HCT116 (cell line): ENCODE measurements around the gene TSC22D1. TPM values are rescaled to one million over a fixed set of nuclear protein-coding genes. Genes with fewer than 3 reads are reported as not detected.

Experiments
- ATAC-seq: fragments of 200-7000 bp; cut with Tn5 transposase; 2 replicates; pipeline ENCODE4 v1.9.1; 2020; ENCODE audit warnings: mild to moderate bottlenecking, moderate library complexity
- BruUV-seq: library from RNA; stranded (reverse); fragments of 400-500 nt; replicated peaks from 2 replicates; lab custom pipeline; 2021; lab: Mats Ljungman, UMichigan
- CTCF ChIA-PET: fragments of 300-600 bp; sonication (Branson Sonifier 250); formaldehyde crosslinking; loops from one replicate; lab custom pipeline; 2021; ENCODE audit warnings: antibody characterized with exemption; lab: Charles Lee
- POLR2A ChIA-PET: fragments of 300-600, 350-600 bp; sonication (Branson Sonifier 250); formaldehyde crosslinking; loops from one replicate; lab custom pipeline; 2021; ENCODE audit warnings: antibody characterized with exemption; lab: Charles Lee
- RAD21 ChIA-PET, 2 experiments: fragments of 300-600 bp; sonication (Branson Sonifier 250); formaldehyde crosslinking; loops; one replicate each; lab custom pipeline; 2023; ENCODE audit warnings: low total read pairs in 2 of 2; ENCODE audit not compliant: uncharacterized antibody in 2 of 2, unreplicated experiment in 2 of 2, low non-redundant PET in 1 of 2; lab: Charles Lee
- DNase-seq: peaks from one replicate; pipeline ENCODE4 v3.0.0-alpha.2; 2010; ENCODE audit warnings: low read depth, low spot score
- H2AFZ ChIP-seq: fragments of 200-600 bp; shearing (Covaris generic), sonication (generic); 2 replicates; pipeline ENCODE4 v1.6.1; 2017; ENCODE audit warnings: low read depth, mixed run types, mixed read lengths, antibody characterized with exemption, low read length; ENCODE audit not compliant: poor library complexity, severe bottlenecking
- H3K27ac ChIP-seq: 2 replicates; pipeline ENCODE4 v1.5.1; 2012; ENCODE audit warnings: low read depth, low read length
- H3K27me3 ChIP-seq: fragments of 200-600 bp; sonication (generic); 2 replicates; pipeline ENCODE4 v1.6.1; 2016; ENCODE audit warnings: mixed run types, low read length, mixed read lengths; ENCODE audit not compliant: insufficient read depth
- H3K36me3 ChIP-seq, 2 experiments: fragments of 200-500 bp in 1 of 2; fragments of 200-600 bp in 1 of 2; sonication (Bioruptor generic) in 1 of 2; sonication (generic) in 1 of 2; 2 replicates each; pipeline versions ENCODE4 v1.5.1 to v1.6.1; 2014 to 2016; ENCODE audit warnings: low read length in 2 of 2, inconsistent platforms in 1 of 2, mixed read lengths in 1 of 2, mixed run types in 1 of 2; ENCODE audit not compliant: insufficient read depth in 2 of 2, control insufficient read depth in 1 of 2
- H3K4me1 ChIP-seq, 2 experiments: fragments of 200-600 bp in 1 of 2; sonication (generic) in 1 of 2; 2 replicates each; pipeline versions ENCODE4 v1.5.1 to v1.6.1; 2012 to 2017; ENCODE audit warnings: low read length in 2 of 2, inconsistent platforms in 1 of 2, mild to moderate bottlenecking in 1 of 2, mixed read lengths in 1 of 2, mixed run types in 1 of 2, moderate library complexity in 1 of 2; ENCODE audit not compliant: insufficient read depth in 2 of 2, control insufficient read depth in 1 of 2
- H3K4me2 ChIP-seq: fragments of 200-600 bp; sonication (generic); 2 replicates; pipeline ENCODE4 v1.6.1; 2017; ENCODE audit warnings: mixed run types, low read length, mixed read lengths
- H3K4me3 ChIP-seq, 2 experiments: fragments of 200-600 bp in 1 of 2; sonication (generic) in 1 of 2; replicated peaks in 1 of 2; 2 replicates each; pipeline ENCODE4 v1.5.1; 2011 to 2016; ENCODE audit warnings: low read length in 2 of 2, control low read depth in 1 of 2, low read depth in 1 of 2, mild to moderate bottlenecking in 1 of 2, mixed read lengths in 1 of 2, mixed run types in 1 of 2
- H3K79me2 ChIP-seq: fragments of 200-600 bp; sonication (generic); 2 replicates; pipeline ENCODE4 v1.6.1; 2017; ENCODE audit warnings: mild to moderate bottlenecking, mixed run types, low read length, moderate library complexity, mixed read lengths; ENCODE audit not compliant: insufficient read depth
- H3K9ac ChIP-seq: fragments of 200-600 bp; sonication (generic); 2 replicates; pipeline ENCODE4 v1.6.1; 2016; ENCODE audit warnings: low read length, mixed read lengths
- H3K9me2 ChIP-seq: fragments of 200-600 bp; sonication (generic), shearing (Covaris generic); 2 replicates; pipeline ENCODE4 v1.6.1; 2017; ENCODE audit warnings: mixed run types, mild to moderate bottlenecking, moderate library complexity; ENCODE audit not compliant: insufficient read depth
- H3K9me3 ChIP-seq, 2 experiments: fragments of 200-500 bp in 1 of 2; fragments of 200-600 bp in 1 of 2; sonication (Bioruptor generic) in 1 of 2; sonication (generic) in 1 of 2; 2 replicates each; pipeline ENCODE4 v1.6.1; 2014 to 2017; ENCODE audit warnings: low read length in 2 of 2, mixed read lengths in 2 of 2, inconsistent platforms in 1 of 2, low read depth in 1 of 2, mild to moderate bottlenecking in 1 of 2, mixed run types in 1 of 2, moderate library complexity in 1 of 2; ENCODE audit not compliant: control insufficient read depth in 1 of 2, insufficient read depth in 1 of 2
- H4K20me1 ChIP-seq: fragments of 200-600 bp; sonication (generic), shearing (Covaris generic); 2 replicates; pipeline ENCODE4 v1.6.1; 2017; ENCODE audit warnings: mixed run types, mild to moderate bottlenecking, moderate library complexity; ENCODE audit not compliant: insufficient read depth
- CEBPB ChIP-seq: IDR thresholded peaks from 2 replicates; pipeline ENCODE4 v1.6.1; 2012; ENCODE audit warnings: low read depth
- EGR1 ChIP-seq: IDR thresholded peaks from 2 replicates; pipeline ENCODE4 v1.6.1; 2012; ENCODE audit warnings: low read depth
- POLR2AphosphoS5 ChIP-seq: IDR thresholded peaks from 2 replicates; pipeline ENCODE4 v1.6.1; 2011; ENCODE audit warnings: mild to moderate bottlenecking, low read depth, low read length, moderate library complexity
- RAD21 ChIP-seq: IDR thresholded peaks from 2 replicates; pipeline ENCODE4 v1.6.1; 2012; ENCODE audit warnings: low read depth, mild to moderate bottlenecking
- REST ChIP-seq: IDR thresholded peaks from 2 replicates; pipeline ENCODE4 v1.6.1; 2012; ENCODE audit warnings: low read depth
- SRF ChIP-seq: IDR thresholded peaks from 2 replicates; pipeline ENCODE4 v1.6.1; 2012; ENCODE audit warnings: low read depth
- TCF7L2 ChIP-seq: IDR thresholded peaks from 2 replicates; pipeline ENCODE4 v1.7.0; 2011; ENCODE audit warnings: borderline replicate concordance, inconsistent platforms; ENCODE audit not compliant: insufficient read depth, insufficient read length; ENCODE audit errors: extremely low read depth
- ZFX ChIP-seq: fragments of 450-650 bp; IDR thresholded peaks from 2 replicates; pipeline ENCODE4 v1.6.1; 2017
- intact Hi-C: fragments of 100-400 bp; cut with micrococcal nuclease; formaldehyde crosslinking; loops from 2 replicates; pipeline ENCODE4 v1.10.0; 2022
- total RNA-seq: library from RNA; stranded (reverse); gene quantifications from one replicate; pipeline ENCODE4 v1.2.1, GENCODE V29; 2021; ENCODE audit not compliant: unreplicated experiment
- TF ChIP-seq, protein P1 (sequence below): IDR thresholded peaks from 2 replicates; pipeline ENCODE4 v1.6.1; 2011; ENCODE audit warnings: mild to moderate bottlenecking, low read length, moderate library complexity; ENCODE audit not compliant: insufficient replicate concordance; ENCODE audit errors: extremely low read depth

Gene TSC22D1
- total RNA-seq, 1 experiment from 2014 or later: 268 TPM

- BruUV-seq: no TSS peak
- Histone ChIP-seq H3K36me3 (no peaks in the 10 kb centered on the region), H4K20me1 (no peaks in the 10 kb centered on the region), H3K27ac (no peak overlapping the region), H3K9me3 (no peaks in the 10 kb centered on the region), H3K9me2 (no peaks in the 10 kb centered on the region; the same call in 1 of the 2 replicates), H3K27me3 (no peaks in the 10 kb centered on the region), H3K9ac (no peak overlapping the region), H3K4me3 (no peak overlapping the region), H3K79me2 (no peaks in the 10 kb centered on the region), H3K4me1 (peaks cover 0 to 3% of the 10 kb centered on the region in 2 experiments; a peak in 1 of 4 replicates), H3K4me2 (no peak overlapping the region), H2AFZ (no peak overlapping the region)
- ChIA-PET CTCF (no interaction called here), RAD21 (no interaction called here), POLR2A (interaction anchor here (0.8 kb wide), 1 partner anchor 32 kb away, joined by 3 read pairs; no protein-coding TSS in a partner anchor)
- intact Hi-C loops: no loop called here
- ATAC-seq (no peak), DNase-seq (no peak)
- TF ChIP-seq SRF (no peak), RAD21 (no peak), CEBPB (no peak), EGR1 (no peak), ZFX (no peak), TCF7L2 (no peak), REST (no peak), POLR2AphosphoS5 (no peak)
- TF ChIP-seq, protein P1, sequence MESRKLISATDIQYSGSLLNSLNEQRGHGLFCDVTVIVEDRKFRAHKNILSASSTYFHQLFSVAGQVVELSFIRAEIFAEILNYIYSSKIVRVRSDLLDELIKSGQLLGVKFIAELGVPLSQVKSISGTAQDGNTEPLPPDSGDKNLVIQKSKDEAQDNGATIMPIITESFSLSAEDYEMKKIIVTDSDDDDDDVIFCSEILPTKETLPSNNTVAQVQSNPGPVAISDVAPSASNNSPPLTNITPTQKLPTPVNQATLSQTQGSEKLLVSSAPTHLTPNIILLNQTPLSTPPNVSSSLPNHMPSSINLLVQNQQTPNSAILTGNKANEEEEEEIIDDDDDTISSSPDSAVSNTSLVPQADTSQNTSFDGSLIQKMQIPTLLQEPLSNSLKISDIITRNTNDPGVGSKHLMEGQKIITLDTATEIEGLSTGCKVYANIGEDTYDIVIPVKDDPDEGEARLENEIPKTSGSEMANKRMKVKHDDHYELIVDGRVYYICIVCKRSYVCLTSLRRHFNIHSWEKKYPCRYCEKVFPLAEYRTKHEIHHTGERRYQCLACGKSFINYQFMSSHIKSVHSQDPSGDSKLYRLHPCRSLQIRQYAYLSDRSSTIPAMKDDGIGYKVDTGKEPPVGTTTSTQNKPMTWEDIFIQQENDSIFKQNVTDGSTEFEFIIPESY: no peak
These were observed 187.6 kb downstream of the TSC22D1 start for GRCh38 chr13:44388427-44389059.
